ENCODE results near the gene OR5H6.
A peak's percentile ranks its signal among the peaks of the same experiment; 100 is the strongest.
"Not testable (repeated sequence)": the region's sequence is repeated elsewhere in the genome, so short reads cannot be mapped to it uniquely, and the experiment has no call there.

The OR5H6 gene

GRCh38 chr3:98242155-98242554, 21.9 kb upstream of the OR5H6 start:
- Histone ChIP-seq H3K9me3 (ENCODE audit: severe bottlenecking) (no peaks in the 10 kb centered on the region), H3K27me3 (ENCODE audit: insufficient read depth, low read depth, severe bottlenecking) (peaks cover 26% of the 10 kb centered on the region), H3K4me3 (ENCODE audit: low read depth, low read length) (no peak overlapping the region), H3K27ac (no peak overlapping the region), H3K36me3 (no peaks in the 10 kb centered on the region)
- no peak for TF ChIP-seq CTCF (IDR thresholded peaks at IDR 0.05; ENCODE audit: low read depth, low read length)
- DNase-seq, result no peak

GRCh38 chr3:98243843-98244242, 20.2 kb upstream of the OR5H6 start:
- no peak for TF ChIP-seq CTCF (IDR thresholded peaks at IDR 0.05; ENCODE audit: low read depth, low read length)
- no peak overlapping the region for H3K27ac ChIP-seq
- H3K9me3 ChIP-seq (ENCODE audit: severe bottlenecking), result no peaks in the 10 kb centered on the region
- DNase-seq, result no peak
- H3K36me3 ChIP-seq, result no peaks in the 10 kb centered on the region
- no peak overlapping the region for H3K4me3 ChIP-seq (ENCODE audit: low read depth, low read length)
- H3K27me3 ChIP-seq (ENCODE audit: insufficient read depth, low read depth, severe bottlenecking), result peaks cover 26% of the 10 kb centered on the region

GRCh38 chr3:98246142-98246541, 17.9 kb upstream of the OR5H6 start:
- no peak overlapping the region for H3K27ac ChIP-seq
- peaks cover 24% of the 10 kb centered on the region for H3K27me3 ChIP-seq (ENCODE audit: insufficient read depth, low read depth, severe bottlenecking)
- DNase-seq, result no peak
- no peak overlapping the region for H3K4me3 ChIP-seq (ENCODE audit: low read depth, low read length)
- TF ChIP-seq CTCF (IDR thresholded peaks at IDR 0.05; ENCODE audit: low read depth, low read length), result no peak
- no peaks in the 10 kb centered on the region for H3K9me3 ChIP-seq (ENCODE audit: severe bottlenecking)
- H3K36me3 ChIP-seq, result no peaks in the 10 kb centered on the region

DNA sequence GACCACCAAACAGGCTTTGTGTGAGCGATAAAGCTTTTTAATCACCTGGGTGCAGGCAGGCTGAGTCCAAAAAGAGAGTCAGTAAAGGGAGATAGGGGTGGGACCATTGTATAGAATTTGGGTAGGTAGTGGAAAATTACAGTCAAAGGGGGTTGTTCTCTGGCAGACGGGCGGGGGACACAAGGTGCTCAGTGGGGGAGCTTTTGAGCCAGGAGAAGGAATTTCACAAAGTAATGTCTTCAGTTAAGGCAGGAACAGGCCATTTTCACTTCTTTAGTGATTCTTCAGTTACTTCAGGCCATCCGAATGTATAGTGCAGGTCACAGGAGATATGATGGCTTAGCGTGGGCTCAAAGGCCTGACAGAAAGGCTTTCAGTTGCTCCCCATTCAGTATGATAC, 8.0 kb upstream of the OR5H6 start:
- not testable (repeated sequence) for H3K4me3 ChIP-seq (ENCODE audit: low read depth, low read length); H3K36me3 ChIP-seq; DNase-seq; H3K27ac ChIP-seq; H3K9me3 ChIP-seq (ENCODE audit: severe bottlenecking); H3K27me3 ChIP-seq (ENCODE audit: insufficient read depth, low read depth, severe bottlenecking)

DNA sequence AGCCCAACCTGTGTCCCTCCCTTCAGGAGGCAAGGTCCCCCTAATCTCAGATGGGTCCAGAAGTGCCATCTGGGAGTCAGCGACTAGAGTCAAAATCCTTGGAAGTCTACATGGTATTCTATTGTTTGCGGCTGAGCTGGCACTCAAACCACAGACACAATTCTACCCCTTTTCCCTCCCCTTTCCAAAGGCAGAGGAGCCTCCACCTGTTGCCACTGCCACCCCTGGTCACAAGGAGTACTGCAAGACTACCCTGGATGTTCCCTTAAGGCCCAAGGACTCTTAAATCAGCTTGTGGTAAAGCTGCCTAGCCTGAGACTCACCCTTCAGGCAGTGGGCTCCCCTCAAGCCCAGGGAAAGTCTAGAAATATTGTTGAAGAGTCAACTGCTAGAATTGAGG, 4.3 kb upstream of the OR5H6 start:
- DNase-seq, result peak; percentile 39

GRCh38 chr3:98262046-98262445, 2.0 kb upstream of the OR5H6 start:
- no peak for DNase-seq
- peaks cover 2% of the 10 kb centered on the region for H3K27me3 ChIP-seq (ENCODE audit: insufficient read depth, low read depth, severe bottlenecking)
- H3K4me3 ChIP-seq (ENCODE audit: low read depth, low read length), result no peak overlapping the region
- no peak for TF ChIP-seq CTCF (IDR thresholded peaks at IDR 0.05; ENCODE audit: low read depth, low read length)
- no peak overlapping the region for H3K27ac ChIP-seq
- H3K36me3 ChIP-seq, result no peaks in the 10 kb centered on the region
- H3K9me3 ChIP-seq (ENCODE audit: severe bottlenecking), result no peaks in the 10 kb centered on the region

More for the DNA sequence above, 4.3 kb upstream of the OR5H6 start:
- Histone ChIP-seq H3K27me3 (ENCODE audit: insufficient read depth, low read depth, severe bottlenecking) (peaks cover 2% of the 10 kb centered on the region), H3K27ac (no peak overlapping the region), H3K4me3 (ENCODE audit: low read depth, low read length) (no peak overlapping the region), H3K9me3 (ENCODE audit: severe bottlenecking) (no peaks in the 10 kb centered on the region), H3K36me3 (no peaks in the 10 kb centered on the region)
- peak; percentile 50 for TF ChIP-seq CTCF (IDR thresholded peaks at IDR 0.05; ENCODE audit: low read depth, low read length)
